ENCODE data around the gene ESR1. TPM values are rescaled to one million over a fixed set of nuclear protein-coding genes. Genes with fewer than 3 reads are reported as not detected.

Gene ESR1
- polyA plus RNA-seq, 1 donor (not counting 4 experiments of a cell fraction or from before 2014, with no cell fraction given), result 0.22 TPM

DNA sequence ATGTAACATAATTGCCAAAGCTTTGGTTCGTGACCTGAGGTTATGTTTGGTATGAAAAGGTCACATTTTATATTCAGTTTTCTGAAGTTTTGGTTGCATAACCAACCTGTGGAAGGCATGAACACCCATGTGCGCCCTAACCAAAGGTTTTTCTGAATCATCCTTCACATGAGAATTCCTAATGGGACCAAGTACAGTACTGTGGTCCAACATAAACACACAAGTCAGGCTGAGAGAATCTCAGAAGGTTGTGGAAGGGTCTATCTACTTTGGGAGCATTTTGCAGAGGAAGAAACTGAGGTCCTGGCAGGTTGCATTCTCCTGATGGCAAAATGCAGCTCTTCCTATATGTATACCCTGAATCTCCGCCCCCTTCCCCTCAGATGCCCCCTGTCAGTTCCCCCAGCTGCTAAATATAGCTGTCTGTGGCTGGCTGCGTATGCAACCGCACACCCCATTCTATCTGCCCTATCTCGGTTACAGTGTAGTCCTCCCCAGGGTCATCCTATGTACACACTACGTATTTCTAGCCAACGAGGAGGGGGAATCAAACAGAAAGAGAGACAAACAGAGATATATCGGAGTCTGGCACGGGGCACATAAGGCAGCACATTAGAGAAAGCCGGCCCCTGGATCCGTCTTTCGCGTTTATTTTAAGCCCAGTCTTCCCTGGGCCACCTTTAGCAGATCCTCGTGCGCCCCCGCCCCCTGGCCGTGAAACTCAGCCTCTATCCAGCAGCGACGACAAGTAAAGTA is 547 bp upstream of the ESR1 start:
- peak overlapping the region in 2 of 3 experiments; percentile 7 to 20 for H3K4me3 ChIP-seq (ENCODE audit: control insufficient read depth in 2 of 3, extremely low read depth in 1 of 3, insufficient read depth in 2 of 3, low read depth in 1 of 3, low read length in 3 of 3)
- no peaks in the 10 kb centered on the region for H3K9me3 ChIP-seq (ENCODE audit: control insufficient read depth, low read depth, low read length)
- H3K9ac ChIP-seq (ENCODE audit: control insufficient read depth, extremely low read depth, insufficient read depth, low read length), result no peak overlapping the region
- H3K79me2 ChIP-seq (ENCODE audit: control insufficient read depth, insufficient read depth, low read length), result no peaks in the 10 kb centered on the region
- dilution Hi-C loops (cut with MboI; ENCODE audit: extremely low pct_ligation_motif_present, low sequenced_read_pairs), result no loop called here
- H3K27ac ChIP-seq (ENCODE audit: control insufficient read depth, insufficient read depth, low read length), result no peak overlapping the region
- peaks cover 52% of the 10 kb centered on the region for H3K27me3 ChIP-seq (ENCODE audit: control insufficient read depth, extremely low read depth, insufficient read depth, low read length)
- peak overlapping the region; percentile 67 for H3K4me2 ChIP-seq (ENCODE audit: control insufficient read depth, extremely low read depth, insufficient read depth, low read depth, low read length)
- H3K36me3 ChIP-seq (ENCODE audit: control insufficient read depth in 2 of 2, extremely low read depth in 1 of 2, insufficient read depth in 2 of 2, low read length in 2 of 2), result no peaks in the 10 kb centered on the region
- H4K20me1 ChIP-seq (ENCODE audit: control insufficient read depth, extremely low read depth, insufficient read depth, low read length), result no peaks in the 10 kb centered on the region
- DNase-seq (ENCODE audit: low read depth, low spot score) (no peak), FAIRE-seq (peak; percentile 17)
- H3K4me1 ChIP-seq (ENCODE audit: control insufficient read depth, extremely low read depth, insufficient read depth, low read length), result peaks cover 15% of the 10 kb centered on the region
- H3K9me1 ChIP-seq (ENCODE audit: control insufficient read depth, extremely low read depth, insufficient read depth, low read length), result no peaks in the 10 kb centered on the region
- TF ChIP-seq, protein P1, sequence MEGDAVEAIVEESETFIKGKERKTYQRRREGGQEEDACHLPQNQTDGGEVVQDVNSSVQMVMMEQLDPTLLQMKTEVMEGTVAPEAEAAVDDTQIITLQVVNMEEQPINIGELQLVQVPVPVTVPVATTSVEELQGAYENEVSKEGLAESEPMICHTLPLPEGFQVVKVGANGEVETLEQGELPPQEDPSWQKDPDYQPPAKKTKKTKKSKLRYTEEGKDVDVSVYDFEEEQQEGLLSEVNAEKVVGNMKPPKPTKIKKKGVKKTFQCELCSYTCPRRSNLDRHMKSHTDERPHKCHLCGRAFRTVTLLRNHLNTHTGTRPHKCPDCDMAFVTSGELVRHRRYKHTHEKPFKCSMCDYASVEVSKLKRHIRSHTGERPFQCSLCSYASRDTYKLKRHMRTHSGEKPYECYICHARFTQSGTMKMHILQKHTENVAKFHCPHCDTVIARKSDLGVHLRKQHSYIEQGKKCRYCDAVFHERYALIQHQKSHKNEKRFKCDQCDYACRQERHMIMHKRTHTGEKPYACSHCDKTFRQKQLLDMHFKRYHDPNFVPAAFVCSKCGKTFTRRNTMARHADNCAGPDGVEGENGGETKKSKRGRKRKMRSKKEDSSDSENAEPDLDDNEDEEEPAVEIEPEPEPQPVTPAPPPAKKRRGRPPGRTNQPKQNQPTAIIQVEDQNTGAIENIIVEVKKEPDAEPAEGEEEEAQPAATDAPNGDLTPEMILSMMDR (optimal IDR thresholded peaks at IDR 0.05 in 1 of 3, IDR thresholded peaks at IDR 0.05 in 1 of 3, conservative IDR thresholded peaks at IDR 0.05 in 1 of 3; ENCODE audit: extremely low read depth in 1 of 3, insufficient read depth in 2 of 3, low read length in 3 of 3), result no peak
- TF ChIP-seq EZH2 (IDR thresholded peaks at IDR 0.05; ENCODE audit: low read length), result no peak
- no peak overlapping the region for H2AFZ ChIP-seq (ENCODE audit: control insufficient read depth, low read length)

DNA sequence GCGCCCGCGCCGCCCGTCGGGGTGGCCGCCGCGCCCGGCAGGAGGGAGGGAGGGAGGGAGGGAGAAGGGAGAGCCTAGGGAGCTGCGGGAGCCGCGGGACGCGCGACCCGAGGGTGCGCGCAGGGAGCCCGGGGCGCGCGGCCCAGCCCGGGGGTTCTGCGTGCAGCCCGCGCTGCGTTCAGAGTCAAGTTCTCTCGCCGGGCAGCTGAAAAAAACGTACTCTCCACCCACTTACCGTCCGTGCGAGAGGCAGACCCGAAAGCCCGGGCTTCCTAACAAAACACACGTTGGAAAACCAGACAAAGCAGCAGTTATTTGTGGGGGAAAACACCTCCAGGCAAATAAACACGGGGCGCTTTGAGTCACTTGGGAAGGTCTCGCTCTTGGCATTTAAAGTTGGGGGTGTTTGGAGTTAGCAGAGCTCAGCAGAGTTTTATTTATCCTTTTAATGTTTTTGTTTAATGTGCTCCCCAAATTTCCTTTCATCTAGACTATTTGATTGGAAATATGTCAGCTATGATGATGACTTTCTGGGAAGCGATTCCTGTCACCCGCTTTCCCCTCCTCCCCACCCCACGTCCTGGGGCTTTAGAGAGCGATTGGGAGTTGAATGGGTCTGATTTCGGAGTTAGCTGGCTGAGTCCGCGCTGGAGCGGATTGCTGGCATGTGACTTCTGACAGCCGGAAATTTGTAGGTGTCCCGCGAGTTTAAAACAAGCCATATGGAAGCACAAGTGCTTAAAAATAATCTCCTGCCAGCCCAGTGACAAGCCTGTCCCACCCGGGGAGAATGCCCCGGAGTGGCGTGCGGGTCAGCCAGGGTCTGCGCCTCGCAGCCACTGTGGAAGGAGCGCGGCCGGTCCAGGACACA is 1.1 kb downstream of the ESR1 start:
- H3K36me3 ChIP-seq (ENCODE audit: control insufficient read depth in 2 of 2, extremely low read depth in 1 of 2, insufficient read depth in 2 of 2, low read length in 2 of 2), result no peaks in the 10 kb centered on the region
- TF ChIP-seq, protein P1 (optimal IDR thresholded peaks at IDR 0.05 in 1 of 3, IDR thresholded peaks at IDR 0.05 in 1 of 3, conservative IDR thresholded peaks at IDR 0.05 in 1 of 3; ENCODE audit: extremely low read depth in 1 of 3, insufficient read depth in 2 of 3, low read length in 3 of 3), result no peak
- TF ChIP-seq EZH2 (IDR thresholded peaks at IDR 0.05; ENCODE audit: low read length), result peak; percentile 85
- no peak overlapping the region for H3K9ac ChIP-seq (ENCODE audit: control insufficient read depth, extremely low read depth, insufficient read depth, low read length)
- H3K27me3 ChIP-seq (ENCODE audit: control insufficient read depth, extremely low read depth, insufficient read depth, low read length), result peaks cover 49% of the 10 kb centered on the region
- H3K79me2 ChIP-seq (ENCODE audit: control insufficient read depth, insufficient read depth, low read length), result no peaks in the 10 kb centered on the region
- H2AFZ ChIP-seq (ENCODE audit: control insufficient read depth, low read length), result no peak overlapping the region
- no peaks in the 10 kb centered on the region for H3K9me1 ChIP-seq (ENCODE audit: control insufficient read depth, extremely low read depth, insufficient read depth, low read length)
- dilution Hi-C loops (cut with MboI; ENCODE audit: extremely low pct_ligation_motif_present, low sequenced_read_pairs), result no loop called here
- H3K9me3 ChIP-seq (ENCODE audit: control insufficient read depth, low read depth, low read length), result no peaks in the 10 kb centered on the region
- FAIRE-seq (no peak), DNase-seq (ENCODE audit: low read depth, low spot score) (no peak)
- peaks cover 15% of the 10 kb centered on the region for H3K4me1 ChIP-seq (ENCODE audit: control insufficient read depth, extremely low read depth, insufficient read depth, low read length)
- no peak overlapping the region for H3K27ac ChIP-seq (ENCODE audit: control insufficient read depth, insufficient read depth, low read length)
- peak overlapping the region; percentile 85 for H3K4me2 ChIP-seq (ENCODE audit: control insufficient read depth, extremely low read depth, insufficient read depth, low read depth, low read length)
- H4K20me1 ChIP-seq (ENCODE audit: control insufficient read depth, extremely low read depth, insufficient read depth, low read length), result no peaks in the 10 kb centered on the region
- peak overlapping the region in 2 of 3 experiments; percentile 11 to 17 for H3K4me3 ChIP-seq (ENCODE audit: control insufficient read depth in 2 of 3, extremely low read depth in 1 of 3, insufficient read depth in 2 of 3, low read depth in 1 of 3, low read length in 3 of 3)

All from keratinocyte (primary cell).